GM18909 (cell line): ENCODE measurements around the gene ZNF880.
"Not testable (repeated sequence)": the region's sequence is repeated elsewhere in the genome, so short reads cannot be mapped to it uniquely, and the experiment has no call there.

Experiments
- ATAC-seq: cut with Tn5 transposase; IDR thresholded peaks from one replicate; pipeline ENCODE4 v1.9.1; 2021; ENCODE audit warnings: mild to moderate bottlenecking; ENCODE audit not compliant: unreplicated experiment, poor library complexity

Gene ZNF880

DNA sequence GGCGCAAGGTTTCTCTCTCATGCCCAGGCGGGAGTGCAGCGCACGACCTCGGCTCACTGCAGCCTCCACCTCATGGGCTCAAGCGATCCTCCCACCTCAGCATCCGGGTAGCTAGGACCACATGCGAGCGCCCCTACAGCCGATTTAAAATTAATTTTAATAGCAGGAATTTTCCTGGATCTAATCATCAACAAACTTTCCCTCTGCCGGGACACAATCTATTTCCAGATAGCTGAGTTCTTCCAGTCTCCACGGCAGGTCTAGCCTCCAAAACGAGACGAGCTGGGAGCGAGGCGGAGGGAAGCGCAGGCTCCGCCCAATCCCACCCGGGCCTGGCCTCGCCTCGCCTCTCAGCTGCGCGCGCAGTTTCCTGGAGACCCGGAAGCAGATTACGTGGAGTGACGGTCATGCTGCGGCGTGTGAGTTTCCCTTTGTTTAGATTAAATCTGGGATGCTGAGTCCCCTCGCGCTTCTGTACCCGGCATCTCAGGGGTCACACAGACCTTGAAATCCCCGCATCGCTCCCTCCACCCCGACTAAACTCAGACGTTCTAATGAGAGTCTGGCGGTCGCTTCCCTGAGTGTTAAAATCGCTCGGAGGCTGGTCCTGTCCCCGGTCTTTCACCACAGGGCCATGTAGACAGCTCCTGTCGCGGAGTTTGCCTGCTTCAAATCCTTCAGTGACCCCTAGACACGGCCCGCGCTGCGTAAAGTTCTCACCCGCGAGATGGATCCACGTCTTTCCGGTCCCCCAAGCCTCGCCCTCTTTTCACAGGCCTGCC, at the start of gene ZNF880:
TSS of gene ZNF880 (plus strand) at position 365 of the 782 bp plus-strand sequence. CDS start at position 408, 43 bp downstream.
- ATAC-seq, result peak; percentile 82

DNA sequence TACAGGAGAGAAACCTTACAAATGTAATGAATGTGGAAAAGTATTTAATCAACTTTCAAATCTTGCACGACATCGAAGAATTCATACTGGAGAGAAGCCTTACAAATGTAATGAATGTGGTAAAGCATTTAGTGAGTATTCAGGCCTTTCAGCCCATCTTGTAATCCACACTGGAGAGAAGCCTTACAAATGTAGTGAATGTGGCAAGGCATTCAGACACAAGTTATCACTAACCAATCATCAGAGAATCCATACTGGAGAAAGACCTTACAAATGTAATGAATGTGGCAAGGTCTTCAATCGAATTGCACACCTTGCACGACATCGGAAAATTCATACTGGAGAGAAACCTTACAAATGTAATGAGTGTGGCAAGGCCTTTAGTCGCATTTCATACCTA, 47.3 kb upstream of the ZNF880 start:
- ATAC-seq, result no peak

- ATAC-seq, result no peak
Measured at GRCh38 chr19:52331757-52332156, 38.0 kb upstream of the ZNF880 start.

GRCh38 chr19:52335768-52336116, 34.0 kb upstream of the ZNF880 start:
- ATAC-seq, result peak; percentile 16

GRCh38 chr19:52336117-52336790, 33.5 kb upstream of the ZNF880 start, which contains the start of gene ZNF610:
Gene ZNF610 (plus strand): TSS chr19:52336243. CDS start chr19:52349173, 12,930 bp downstream.
- ATAC-seq, result peak; percentile 72

GRCh38 chr19:52336791-52337381, 32.8 kb upstream of the ZNF880 start:
- no peak for ATAC-seq

- ATAC-seq, result not testable (repeated sequence)
Measured at GRCh38 chr19:52339022-52339421, 30.7 kb upstream of the ZNF880 start.

DNA sequence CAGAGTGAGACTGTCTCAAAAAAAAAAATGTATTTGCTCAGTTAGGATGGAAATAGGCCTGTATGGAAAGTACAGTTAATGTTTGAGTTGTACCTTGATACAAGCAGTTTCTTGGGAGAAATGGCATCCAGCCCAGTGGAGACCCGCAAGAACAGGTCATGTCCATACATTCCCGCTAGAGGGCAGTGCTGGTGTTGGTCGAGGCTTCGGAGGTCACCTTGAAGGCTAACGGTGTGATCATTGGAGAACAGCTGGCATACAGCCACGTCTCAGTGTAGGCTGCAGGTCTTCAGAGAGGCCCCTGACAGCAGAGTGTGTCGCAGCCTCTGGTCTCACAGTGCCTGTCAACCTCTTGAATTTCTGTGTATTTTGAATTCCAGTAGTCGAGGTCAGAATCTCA, 26.2 kb upstream of the ZNF880 start:
- ATAC-seq, result no peak

DNA sequence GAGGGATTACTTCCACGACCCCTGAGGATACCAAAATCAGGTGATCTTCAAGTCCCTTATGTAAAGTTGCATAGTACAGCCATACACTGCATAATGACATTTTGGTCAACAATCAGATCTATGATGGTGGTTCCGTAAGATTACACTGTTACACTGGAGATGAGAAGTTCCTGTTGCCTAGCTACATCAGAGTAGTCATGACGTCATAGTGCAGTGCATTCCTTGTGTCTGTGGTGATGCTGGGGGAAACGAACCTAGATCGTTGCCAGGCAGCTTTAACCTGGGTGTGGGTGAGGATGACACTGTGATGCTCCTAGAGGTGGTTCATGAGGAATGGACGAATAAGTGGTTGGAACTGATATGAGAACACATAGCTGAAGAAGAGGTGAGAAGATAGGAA, 24.6 kb upstream of the ZNF880 start:
- no peak for ATAC-seq

DNA sequence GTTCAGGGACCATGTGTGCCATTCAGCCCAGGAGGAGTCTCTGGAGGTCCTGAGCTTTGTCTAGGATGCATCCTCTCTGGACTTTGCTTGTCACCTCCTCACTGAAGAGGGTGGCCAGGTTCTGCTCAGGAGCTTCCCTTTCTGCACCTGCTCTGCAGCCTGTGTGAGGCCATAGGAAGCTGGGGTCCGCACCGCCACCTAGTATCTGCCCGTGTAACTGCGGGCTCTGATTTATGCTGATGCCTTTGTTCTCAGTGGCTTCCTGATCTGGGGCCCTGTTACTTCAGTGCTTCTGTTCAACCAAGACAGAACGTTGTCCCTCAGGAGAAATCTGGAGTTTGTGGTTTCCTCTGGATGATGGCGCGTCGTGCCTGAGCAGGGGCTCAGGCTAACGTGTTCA, 18.2 kb upstream of the ZNF880 start:
- no peak for ATAC-seq

- ATAC-seq, result no peak
Measured at GRCh38 chr19:52366414-52366824, 3.3 kb upstream of the ZNF880 start.

GRCh38 chr19:52370341-52370710, 603 bp downstream of the ZNF880 start:
- ATAC-seq, result no peak

- no peak for ATAC-seq
Measured at GRCh38 chr19:52391135-52391534, 21.4 kb downstream of the ZNF880 start.

- peak; percentile 83 for ATAC-seq
Measured at GRCh38 chr19:52397310-52398080, 27.8 kb downstream of the ZNF880 start, which contains the start of gene ZNF528. Gene ZNF528 (plus strand): TSS chr19:52397849. CDS start chr19:52402014, 4,165 bp downstream.

GRCh38 chr19:52398081-52398441, 28.3 kb downstream of the ZNF880 start:
- peak; percentile 16 for ATAC-seq

GRCh38 chr19:52410276-52410675, 40.6 kb downstream of the ZNF880 start:
- ATAC-seq, result no peak

DNA sequence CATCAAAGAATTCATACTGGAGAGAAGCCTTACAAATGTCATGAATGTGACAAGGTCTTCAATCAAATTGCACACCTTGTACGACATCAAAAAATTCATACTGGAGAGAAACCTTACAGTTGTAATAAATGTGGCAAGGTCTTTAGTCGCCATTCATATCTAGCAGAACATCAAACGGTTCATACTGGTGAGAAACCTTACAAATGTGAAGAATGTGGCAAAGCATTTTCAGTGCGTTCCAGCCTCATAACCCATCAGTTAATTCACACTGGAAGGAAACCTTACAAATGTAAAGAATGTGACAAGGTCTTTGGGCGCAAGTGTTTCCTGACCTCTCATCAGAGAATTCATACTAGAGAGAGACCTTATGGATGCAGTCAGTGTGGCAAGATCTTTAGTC, 46.0 kb downstream of the ZNF880 start:
- no peak for ATAC-seq

DNA sequence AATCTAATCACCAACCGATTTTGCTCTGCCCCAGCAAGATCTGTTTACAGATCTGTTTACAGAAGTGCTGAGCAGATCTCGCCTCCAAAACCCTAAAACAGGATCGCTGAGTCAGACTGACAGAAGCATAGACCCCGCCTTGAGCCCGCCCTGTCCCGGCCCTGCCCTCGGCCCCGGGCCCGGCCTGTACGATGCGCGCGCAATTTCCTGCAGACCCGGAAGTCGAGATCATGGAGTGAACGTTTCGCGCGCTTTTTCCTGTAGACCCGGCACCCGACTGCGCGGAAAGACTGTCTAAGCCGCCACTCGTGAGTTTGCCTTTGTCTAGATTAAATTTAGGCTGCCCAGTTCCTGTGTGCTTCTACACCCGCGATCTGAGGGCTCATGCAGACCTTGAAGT, 59.2 kb downstream of the ZNF880 start, which contains the start of gene ZNF534:
TSS of gene ZNF534 (plus strand) at position 212 of the 400 bp plus-strand sequence. CDS start 2,327 bp downstream, outside the sequence.
- no peak for ATAC-seq
